Fibroblast of lung (primary cell): ENCODE measurements around the gene HSF2BP.

Experiments
- CTCF ChIP-seq, 2 donors: IDR thresholded peaks in 1 of 2; conservative IDR thresholded peaks in 1 of 2; 1 replicate in 1 of 2; 2 replicates in 1 of 2; pipeline ENCODE4 v1.5.1; 2011 to 2012; ENCODE audit warnings: low read length in 2 of 2, control low read depth in 1 of 2, inconsistent platforms in 1 of 2, low read depth in 1 of 2, mild to moderate bottlenecking in 1 of 2
- EZH2 ChIP-seq: IDR thresholded peaks from 2 replicates; pipeline ENCODE4 v1.5.1; 2012; ENCODE audit warnings: low read length, control low read depth, mild to moderate bottlenecking; ENCODE audit errors: missing control alignments

GRCh38 chr21:43663033-43663432 is 3.7 kb upstream of the HSF2BP start:
- TF ChIP-seq EZH2 (no peak), CTCF (conservative IDR thresholded peaks at IDR 0.05 in 1 of 2, IDR thresholded peaks at IDR 0.05 in 1 of 2; ENCODE audit: low read depth in 1 of 2, low read length in 2 of 2) (no peak)
